GM23338 (cell line): ENCODE data around the gene PDXDC1. TPM values are rescaled to one million over a fixed set of nuclear protein-coding genes. Genes with fewer than 3 reads are reported as not detected.
"Not testable (repeated sequence)": the region's sequence is repeated elsewhere in the genome, so short reads cannot be mapped to it uniquely, and the experiment has no call there.

Experiments used
- ATAC-seq: fragments of 200-7000 bp; cut with Tn5 transposase; 3 replicates; pipeline ENCODE4 v1.9.1; 2020
- DNase-seq: peaks from one replicate; pipeline ENCODE4 v3.0.0-alpha.2; 2015; ENCODE audit warnings: low spot score
- H2AFZ ChIP-seq: fragments of 200-600 bp; sonication (generic); 2 replicates; pipeline ENCODE4 v1.8.0; 2016; ENCODE audit warnings: antibody characterized with exemption, mild to moderate bottlenecking, moderate library complexity
- H3F3A ChIP-seq: fragments of 200-600 bp; sonication (generic); replicated peaks from 2 replicates; pipeline ENCODE4 v1.8.0; 2017; ENCODE audit warnings: antibody characterized with exemption, mixed run types, low read depth
- H3K27ac ChIP-seq: fragments of 200-600 bp; sonication (generic); 2 replicates; pipeline ENCODE4 v1.6.1; 2016; ENCODE audit warnings: low read depth
- H3K27me3 ChIP-seq: fragments of 200-600 bp; sonication (generic); 2 replicates; pipeline ENCODE4 v1.8.0; 2016; ENCODE audit warnings: mild to moderate bottlenecking, mixed run types, moderate library complexity; ENCODE audit not compliant: insufficient read depth
- H3K36me3 ChIP-seq: fragments of 200-600 bp; sonication (generic); 2 replicates; pipeline ENCODE4 v1.8.0; 2016; ENCODE audit warnings: mild to moderate bottlenecking; ENCODE audit not compliant: insufficient read depth
- H3K4me1 ChIP-seq: fragments of 200-600 bp; sonication (generic); 2 replicates; pipeline ENCODE4 v1.8.0; 2016; ENCODE audit warnings: mild to moderate bottlenecking, moderate library complexity; ENCODE audit not compliant: insufficient read depth
- H3K4me2 ChIP-seq: fragments of 200-600 bp; sonication (generic); 2 replicates; pipeline ENCODE4 v1.7.1; 2017; ENCODE audit warnings: mixed run types
- H3K4me3 ChIP-seq: fragments of 200-600 bp; sonication (generic); 2 replicates; pipeline ENCODE4 v1.6.1; 2016; ENCODE audit warnings: mixed run types
- H3K79me2 ChIP-seq: fragments of 200-600 bp; sonication (generic); replicated peaks from 2 replicates; pipeline ENCODE4 v1.8.0; 2017; ENCODE audit warnings: mild to moderate bottlenecking; ENCODE audit not compliant: insufficient read depth
- H3K9me2 ChIP-seq: fragments of 200-600 bp; sonication (generic); 2 replicates; pipeline ENCODE4 v1.8.0; 2017; ENCODE audit not compliant: insufficient read depth
- H4K20me1 ChIP-seq: fragments of 200-600 bp; sonication (generic); replicated peaks from 2 replicates; pipeline ENCODE4 v1.8.0; 2017; ENCODE audit warnings: mild to moderate bottlenecking; ENCODE audit not compliant: insufficient read depth
- H3K27ac Mint-ChIP-seq: 2 replicates; pipeline ENCODE4 v1.8.0; 2020; ENCODE audit warnings: inconsistent platforms, mild to moderate bottlenecking, moderate library complexity, mixed read lengths
- H3K27me3 Mint-ChIP-seq: 3 replicates; pipeline ENCODE4 v1.8.0; 2022; ENCODE audit warnings: low read depth, mild to moderate bottlenecking, moderate library complexity, mixed read lengths, inconsistent platforms; ENCODE audit not compliant: insufficient read depth, poor library complexity
- H3K36me3 Mint-ChIP-seq: 3 replicates; pipeline ENCODE4 v1.8.0; 2021; ENCODE audit warnings: low read depth, mild to moderate bottlenecking, inconsistent platforms, moderate library complexity, mixed read lengths
- H3K4me1 Mint-ChIP-seq: 3 replicates; pipeline ENCODE4 v1.8.0; 2020; ENCODE audit warnings: mild to moderate bottlenecking, inconsistent platforms, mixed read lengths
- H3K4me3 Mint-ChIP-seq: 3 replicates; pipeline ENCODE4 v1.8.0; 2021; ENCODE audit warnings: moderate library complexity, mild to moderate bottlenecking, inconsistent platforms, mixed read lengths
- H3K9me3 Mint-ChIP-seq: 3 replicates; pipeline ENCODE4 v1.8.0; 2020; ENCODE audit warnings: moderate library complexity, mild to moderate bottlenecking, inconsistent platforms, mixed read lengths
- CREB1 ChIP-seq: fragments of 250-450 bp; sonication (Bioruptor Pico); IDR thresholded peaks from 2 replicates; pipeline ENCODE4 v1.5.0; 2020; ENCODE audit warnings: low read depth, mild to moderate bottlenecking, moderate library complexity
- EZH2 ChIP-seq: fragments of 200-600 bp; sonication (generic); IDR thresholded peaks from one replicate; pipeline ENCODE4 v1.8.0; 2017; ENCODE audit warnings: antibody characterized with exemption, mild to moderate bottlenecking, low read depth; ENCODE audit not compliant: unreplicated experiment
- EZH2phosphoT487 ChIP-seq: fragments of 200-600 bp; sonication (generic); IDR thresholded peaks from one replicate; pipeline ENCODE4 v1.8.1; 2018; ENCODE audit warnings: antibody characterized with exemption; ENCODE audit not compliant: unreplicated experiment
- NANOG ChIP-seq: IDR thresholded peaks from 2 replicates; pipeline ENCODE4 v1.6.1; 2016; ENCODE audit warnings: antibody characterized with exemption, borderline replicate concordance
- POLR2AphosphoS5 ChIP-seq: IDR thresholded peaks from 2 replicates; pipeline ENCODE4 v1.6.1; 2016; ENCODE audit warnings: antibody characterized with exemption, low read depth
- REST ChIP-seq: IDR thresholded peaks from one replicate; pipeline ENCODE4 v1.6.1; 2018; ENCODE audit warnings: antibody characterized with exemption; ENCODE audit not compliant: unreplicated experiment
- STAT1 ChIP-seq: IDR thresholded peaks from one replicate; pipeline ENCODE4 v1.6.1; 2016; ENCODE audit warnings: antibody characterized with exemption; ENCODE audit not compliant: unreplicated experiment
- ZNF114 ChIP-seq: fragments of 250-450 bp; sonication (Bioruptor Pico); IDR thresholded peaks from 2 replicates; pipeline ENCODE4 v1.5.0; 2020; ENCODE audit warnings: mild to moderate bottlenecking, moderate library complexity
- polyA plus RNA-seq: library from polyadenylated mRNA; unstranded; fragments of >200 nt; fragmentation: Nextera tagmentation; extraction: Ambion mirVana; gene quantifications from 2 replicates; pipeline ENCODE4 v1.2.1, GENCODE V29; 2016
- total RNA-seq: library from RNA; depleted of rRNA; stranded (reverse); fragments of >200 nt; shearing (Covaris generic); gene quantifications from 2 replicates; pipeline ENCODE4 v1.2.3, GENCODE V29; 2014

Gene PDXDC1
- total and polyA plus RNA-seq, 2 experiments from 2014 or later: 40.0 to 91.6 TPM

DNA sequence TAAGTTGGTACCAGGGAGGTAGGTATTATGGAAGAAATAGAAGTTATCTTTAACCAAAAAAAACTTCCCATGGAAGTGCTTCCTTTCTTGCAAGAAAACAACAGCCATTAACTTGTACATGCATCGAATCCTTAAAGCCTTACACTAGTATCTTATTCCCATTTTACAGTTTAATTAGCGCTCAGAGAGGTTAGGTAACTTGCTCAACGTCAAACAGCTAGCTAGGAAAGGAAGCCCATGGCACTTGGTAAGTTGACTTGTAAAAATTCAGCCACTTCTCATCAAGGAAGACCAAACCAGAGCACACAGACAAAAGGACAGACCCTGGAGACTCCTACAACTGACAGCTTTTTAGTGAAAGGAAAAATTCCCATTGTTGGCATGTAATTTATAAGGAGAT is 84.5 kb downstream of the PDXDC1 start (continued):
- TF ChIP-seq REST (no peak), ZNF114 (CRISPR knock-in tag) (no peak), POLR2AphosphoS5 (no peak), EZH2phosphoT487 (no peak), STAT1 (no peak), NANOG (no peak), EZH2 (no peak), CREB1 (CRISPR knock-in tag) (no peak)

DNA sequence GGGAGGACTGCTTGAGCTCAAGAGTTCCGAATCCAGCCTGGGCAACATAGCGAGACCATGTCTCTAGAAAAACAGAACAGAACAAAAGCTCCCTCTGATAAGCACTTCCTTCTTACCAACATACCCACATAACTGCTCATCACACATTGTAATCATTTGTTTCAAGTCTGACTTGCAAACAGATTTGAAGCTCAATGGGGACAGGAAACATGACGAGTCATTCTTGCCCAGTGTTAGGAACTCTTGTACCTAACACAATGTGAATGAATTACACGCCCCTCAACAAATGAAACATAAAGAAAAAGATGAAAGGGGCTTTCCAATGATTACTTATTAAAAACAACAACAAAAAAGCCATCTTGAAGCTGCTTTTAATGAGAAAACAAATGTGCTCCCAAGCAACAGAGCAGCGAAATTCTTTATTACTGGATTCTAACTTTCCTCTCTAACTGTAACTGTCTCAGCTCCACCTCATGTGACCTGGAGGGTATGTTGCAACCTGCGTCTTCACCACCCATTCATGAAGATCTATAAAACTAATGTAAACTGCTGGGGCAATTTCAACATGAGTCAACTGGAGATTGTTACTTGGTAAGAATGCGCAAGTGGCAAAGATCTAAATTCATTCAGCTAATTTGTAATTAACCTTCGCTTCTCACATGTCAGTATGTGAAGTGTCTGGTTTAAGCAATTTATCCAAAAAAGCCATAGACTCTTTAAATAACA is 87.4 kb downstream of the PDXDC1 start:
- H3K4me3 Mint-ChIP-seq, H3K4me3 ChIP-seq, H3K4me2 ChIP-seq, H3K79me2 ChIP-seq, H3K4me1 ChIP-seq, DNase-seq, H3K9me2 ChIP-seq, ATAC-seq, H3K27ac ChIP-seq, H3K9me3 Mint-ChIP-seq, H2AFZ ChIP-seq, H4K20me1 ChIP-seq, H3K27me3 Mint-ChIP-seq, H3K27me3 ChIP-seq, H3K4me1 Mint-ChIP-seq: not testable (repeated sequence)
- H3K36me3 ChIP-seq: peaks cover 31% of the 10 kb centered on the region
- H3F3A ChIP-seq: peaks cover 11% of the 10 kb centered on the region; the same call in 1 of the 2 replicates
- Mint-ChIP-seq H3K27ac (peak overlapping the region; percentile 19; the same call in 1 of the 2 replicates), H3K36me3 (peaks cover 84% of the 10 kb centered on the region)

DNA sequence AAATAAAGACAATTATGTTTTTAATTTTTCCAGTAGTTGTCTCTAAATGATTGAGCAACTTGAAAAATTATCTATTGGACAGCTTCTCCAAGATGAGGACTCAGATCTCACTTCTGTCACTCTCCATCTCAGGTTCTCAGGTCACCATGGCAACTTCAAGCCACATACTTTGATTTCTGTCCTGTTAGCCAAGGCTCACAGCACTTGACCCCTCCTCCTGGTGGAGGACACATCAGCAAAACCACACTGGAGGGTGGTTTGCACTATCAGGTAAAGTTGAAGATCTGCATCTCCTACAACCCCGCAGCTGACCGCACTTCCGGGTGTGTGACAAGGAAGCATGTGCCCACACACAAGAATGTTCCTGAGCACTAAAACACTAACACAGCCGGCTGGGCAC is 91.1 kb downstream of the PDXDC1 start:
- not testable (repeated sequence) for H3K27ac Mint-ChIP-seq, H4K20me1 ChIP-seq, H3K4me3 Mint-ChIP-seq, H3K4me1 Mint-ChIP-seq, H2AFZ ChIP-seq, H3K27ac ChIP-seq, ATAC-seq, H3K27me3 ChIP-seq, DNase-seq, H3K4me1 ChIP-seq, H3K9me2 ChIP-seq, H3K4me2 ChIP-seq, H3K4me3 ChIP-seq, H3K27me3 Mint-ChIP-seq, H3K9me3 Mint-ChIP-seq, H3F3A ChIP-seq, H3K79me2 ChIP-seq
- H3K36me3 ChIP-seq: peaks cover 40% of the 10 kb centered on the region
- H3K36me3 Mint-ChIP-seq: peaks cover 79% of the 10 kb centered on the region

GRCh38 chr16:15066690-15067089 is 91.9 kb downstream of the PDXDC1 start:
- not testable (repeated sequence) for ATAC-seq, H3K9me2 ChIP-seq, H3K4me3 ChIP-seq, H2AFZ ChIP-seq, H3K27me3 Mint-ChIP-seq, H4K20me1 ChIP-seq, H3K27me3 ChIP-seq, H3K4me2 ChIP-seq, H3K4me3 Mint-ChIP-seq, H3F3A ChIP-seq, DNase-seq, H3K27ac Mint-ChIP-seq, H3K27ac ChIP-seq, H3K4me1 Mint-ChIP-seq, H3K4me1 ChIP-seq, H3K9me3 Mint-ChIP-seq, H3K79me2 ChIP-seq
- peaks cover 40% of the 10 kb centered on the region for H3K36me3 ChIP-seq
- H3K36me3 Mint-ChIP-seq: peaks cover 77% of the 10 kb centered on the region

DNA sequence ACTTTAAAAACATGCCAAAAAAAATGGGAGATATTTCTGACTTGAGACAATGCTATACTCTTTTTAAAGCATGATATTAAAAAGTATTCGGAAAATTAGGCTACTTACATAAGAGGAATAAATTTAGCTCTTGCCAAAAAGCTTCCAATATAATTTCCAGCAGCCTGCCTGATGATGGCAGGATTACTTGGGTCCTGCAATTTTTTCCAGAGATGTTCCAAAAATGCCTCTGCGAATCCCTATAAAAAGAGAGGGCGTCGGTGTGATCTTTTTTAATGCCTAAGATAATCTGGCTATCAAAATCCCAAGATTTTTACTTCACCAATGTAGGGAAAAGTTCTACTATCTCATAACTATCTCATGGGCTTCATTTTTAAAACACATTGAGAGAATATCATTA is 96.2 kb downstream of the PDXDC1 start:
- H4K20me1 ChIP-seq: not testable (repeated sequence)

More for the DNA sequence above, 96.2 kb downstream of the PDXDC1 start:
- not testable (repeated sequence) for H3K9me2 ChIP-seq, H2AFZ ChIP-seq, H3K27me3 ChIP-seq, H3K27ac ChIP-seq, H3K4me3 ChIP-seq, H3K4me2 ChIP-seq, H3K79me2 ChIP-seq, ATAC-seq, H3K4me3 Mint-ChIP-seq, H3K4me1 ChIP-seq, H3K27ac Mint-ChIP-seq, H3K27me3 Mint-ChIP-seq, DNase-seq, H3K4me1 Mint-ChIP-seq, H3K9me3 Mint-ChIP-seq
- H3F3A ChIP-seq: peaks cover 18% of the 10 kb centered on the region; the same call in 1 of the 2 replicates
- H3K36me3 ChIP-seq: peaks cover 55% of the 10 kb centered on the region
- peaks cover 77% of the 10 kb centered on the region for H3K36me3 Mint-ChIP-seq
